Activated T-helper 2 cell treated with anti-CD3 and anti-CD28 coated beads, Interferon-gamma antibody, Interleukin-2, Interleukin-4, amounts not matched to agents 10 μg/mL and 5 μg/mL and 100 μg/mL, durations not matched to agents 14 hours and 24 hours and 36 hours (primary cell): Measurements from ENCODE around the gene SAMD13. TPM values are rescaled to one million over a fixed set of nuclear protein-coding genes. Genes with fewer than 3 reads are reported as not detected.

Experiments
- DNase-seq: peaks from one replicate; pipeline ENCODE4 v3.0.0; 2021; ENCODE audit warnings: low spot score
- H3K27ac Mint-ChIP-seq: one replicate; pipeline ENCODE4 v1.8.0; 2021; ENCODE audit warnings: mixed read lengths
- H3K27me3 Mint-ChIP-seq: one replicate; pipeline ENCODE4 v1.8.0; 2021; ENCODE audit warnings: low read depth, mixed read lengths
- H3K36me3 Mint-ChIP-seq: one replicate; pipeline ENCODE4 v1.8.0; 2021; ENCODE audit warnings: low read depth, mixed read lengths
- H3K4me1 Mint-ChIP-seq: one replicate; pipeline ENCODE4 v1.8.0; 2021; ENCODE audit warnings: low read depth, mixed read lengths
- H3K4me3 Mint-ChIP-seq: one replicate; pipeline ENCODE4 v1.8.0; 2021; ENCODE audit warnings: low read depth, mild to moderate bottlenecking, moderate library complexity, mixed read lengths
- H3K9me3 Mint-ChIP-seq: one replicate; pipeline ENCODE4 v1.8.0; 2021; ENCODE audit warnings: mixed read lengths
- intact Hi-C: fragments of 100-400 bp; cut with micrococcal nuclease; formaldehyde crosslinking; loops from one replicate; pipeline ENCODE4 v1.15.1; 2023
- total RNA-seq: library from RNA; stranded (reverse); gene quantifications from 2 replicates; pipeline ENCODE4 v1.2.3, GENCODE V29; 2022

Gene SAMD13
- total RNA-seq, 1 donor from 2014 or later, result 0.30 TPM

- Mint-ChIP-seq H3K27me3 (peaks cover 4% of the 10 kb centered on the region), H3K4me3 (no peak overlapping the region), H3K36me3 (no peaks in the 10 kb centered on the region), H3K4me1 (no peaks in the 10 kb centered on the region), H3K9me3 (no peaks in the 10 kb centered on the region), H3K27ac (no peak overlapping the region)
- DNase-seq, result no peak
- intact Hi-C loops, result no loop called here
These were observed 85.4 kb downstream of the SAMD13 start for GRCh38 chr1:84386716-84387479.

GRCh38 chr1:84387480-84388163 is 86.1 kb downstream of the SAMD13 start:
- Mint-ChIP-seq H3K36me3 (no peaks in the 10 kb centered on the region), H3K9me3 (no peaks in the 10 kb centered on the region), H3K27ac (no peak overlapping the region), H3K4me3 (no peak overlapping the region), H3K27me3 (peaks cover 4% of the 10 kb centered on the region), H3K4me1 (no peaks in the 10 kb centered on the region)
- no peak for DNase-seq
- intact Hi-C loops, result no loop called here

GRCh38 chr1:84390226-84390625 is 88.7 kb downstream of the SAMD13 start:
- Mint-ChIP-seq H3K4me1 (no peaks in the 10 kb centered on the region), H3K9me3 (no peaks in the 10 kb centered on the region), H3K4me3 (no peak overlapping the region), H3K27ac (no peak overlapping the region), H3K36me3 (no peaks in the 10 kb centered on the region), H3K27me3 (peaks cover 5% of the 10 kb centered on the region)
- intact Hi-C loops, result no loop called here
- no peak for DNase-seq

- Mint-ChIP-seq H3K36me3 (no peaks in the 10 kb centered on the region), H3K4me1 (no peaks in the 10 kb centered on the region), H3K4me3 (no peak within 1 kb of the TSS), H3K27me3 (peaks cover 3% of the 10 kb centered on the region), H3K9me3 (no peaks in the 10 kb centered on the region), H3K27ac (no peak within 1 kb of the TSS)
- intact Hi-C loops, result no loop called here
- DNase-seq, result no peak
These were observed 97.0 kb downstream of the SAMD13 start, which contains the start of gene DNASE2B for GRCh38 chr1:84398175-84399155. TSS of gene DNASE2B (plus strand) at chr1:84398484. CDS start at chr1:84398565, 81 bp downstream.

Other genes starting within 250 kb of the SAMD13 start
- 16.4 and 20.9 TPM in 2 replicates for gene PRKACB, start 157.4 kb upstream of the SAMD13 start, total RNA-seq
- gene DNASE2B, start 96.8 kb downstream of the SAMD13 start, total RNA-seq, result not detected in 2 replicates
- gene RPF1, start 177.6 kb downstream of the SAMD13 start, total RNA-seq, result 58.9 and 62.7 TPM in 2 replicates
- gene SPATA1, start 204.7 kb downstream of the SAMD13 start, total RNA-seq, result 1.4 and 1.5 TPM in 2 replicates
- gene GNG5, start 204.9 kb downstream of the SAMD13 start, total RNA-seq, result 118 and 126 TPM in 2 replicates